A673 (cell line): ENCODE results near the gene TCTN3. TPM values are rescaled to one million over a fixed set of nuclear protein-coding genes. Genes with fewer than 3 reads are reported as not detected.

ENCODE experiments used
- BruUV-seq: library from RNA; stranded (reverse); fragments of 400-500 nt; replicated peaks from 2 replicates; lab custom pipeline; 2021; lab: Mats Ljungman, UMichigan
- CTCF ChIA-PET: fragments of 300-600 bp; sonication (Branson Sonifier 250); formaldehyde crosslinking; loops from one replicate; lab custom pipeline; 2022; ENCODE audit warnings: antibody characterized with exemption; lab: Charles Lee
- POLR2A ChIA-PET: fragments of 300-600 bp; sonication (Branson Sonifier 250); formaldehyde crosslinking; loops from one replicate; lab custom pipeline; 2022; ENCODE audit warnings: antibody characterized with exemption; ENCODE audit not compliant: low non-redundant PET; lab: Charles Lee
- DNase-seq: peaks from one replicate; pipeline ENCODE4 v3.0.0-alpha.2; 2015; ENCODE audit warnings: low spot score
- H3K27ac ChIP-seq: fragments of 200-600 bp; sonication (generic); 2 replicates; pipeline ENCODE4 v1.5.1; 2016; ENCODE audit warnings: mixed run types, low read depth, mild to moderate bottlenecking, mixed read lengths, antibody characterized with exemption, low read length; ENCODE audit not compliant: poor library complexity, severe bottlenecking
- H3K27me3 ChIP-seq: fragments of 200-600 bp; sonication (generic); replicated peaks from 2 replicates; pipeline ENCODE4 v1.6.1; 2017; ENCODE audit warnings: mixed run types, low read depth, mild to moderate bottlenecking, mixed read lengths, antibody characterized with exemption, low read length; ENCODE audit not compliant: insufficient read depth, poor library complexity
- H3K36me3 ChIP-seq: fragments of 200-600 bp; sonication (generic); 2 replicates; pipeline ENCODE4 v1.6.1; 2016; ENCODE audit warnings: mixed run types, mild to moderate bottlenecking, mixed read lengths, antibody characterized with exemption, low read length; ENCODE audit not compliant: insufficient read depth, poor library complexity, severe bottlenecking
- H3K4me1 ChIP-seq: fragments of 200-600 bp; sonication (generic); 2 replicates; pipeline ENCODE4 v1.6.1; 2017; ENCODE audit warnings: mixed run types, mild to moderate bottlenecking, mixed read lengths, antibody characterized with exemption, low read length; ENCODE audit not compliant: insufficient read depth, poor library complexity, severe bottlenecking
- H3K4me3 ChIP-seq: fragments of 200-600 bp; sonication (generic); 2 replicates; pipeline ENCODE4 v1.5.1; 2016; ENCODE audit warnings: low read depth, mixed run types, mild to moderate bottlenecking, mixed read lengths, low read length; ENCODE audit not compliant: poor library complexity, severe bottlenecking
- H3K9me3 ChIP-seq: fragments of 200-600 bp; sonication (generic); 2 replicates; pipeline ENCODE4 v1.6.1; 2016; ENCODE audit warnings: mixed run types, low read depth, mild to moderate bottlenecking, mixed read lengths, antibody characterized with exemption, low read length; ENCODE audit not compliant: poor library complexity, severe bottlenecking
- EZH2 ChIP-seq: fragments of 200-600 bp; sonication (generic); IDR thresholded peaks from 2 replicates; pipeline ENCODE4 v1.6.1; 2017; ENCODE audit warnings: borderline replicate concordance, low read depth, mild to moderate bottlenecking, mixed read lengths, antibody characterized with exemption, low read length; ENCODE audit not compliant: poor library complexity, severe bottlenecking
- intact Hi-C: fragments of 100-400 bp; cut with micrococcal nuclease; formaldehyde crosslinking; loops from one replicate; pipeline ENCODE4 v1.10.0; 2022; ENCODE audit not compliant: unreplicated experiment
- total RNA-seq: library from RNA; stranded (reverse); gene quantifications from 2 replicates; pipeline ENCODE4 v1.2.3, GENCODE V29; 2021
- TF ChIP-seq, protein P1 (sequence below): fragments of 300-800, 200-600 bp; sonication (generic); conservative IDR thresholded peaks from 2 replicates; pipeline ENCODE4 v1.5.1; 2017; ENCODE audit warnings: low read depth, mild to moderate bottlenecking, antibody characterized with exemption, low read length, moderate library complexity, mixed read lengths

TCTN3 gene
- total RNA-seq, 1 experiment from 2014 or later, result 42.5 TPM

GRCh38 chr10:95691281-95691680 is 2.4 kb downstream of the TCTN3 start:
- H3K4me1 ChIP-seq, result peaks cover 10% of the 10 kb centered on the region
- no peaks in the 10 kb centered on the region for H3K27me3 ChIP-seq
- POLR2A ChIA-PET, result no interaction called here
- no peak for DNase-seq
- H3K4me3 ChIP-seq, result no peak overlapping the region
- intact Hi-C loops, result loop anchor here (5.0 kb wide), 1 partner anchor 216 kb away; the partner anchor contains the start of gene CC2D2B
- H3K9me3 ChIP-seq, result no peaks in the 10 kb centered on the region
- TF ChIP-seq, protein P1, sequence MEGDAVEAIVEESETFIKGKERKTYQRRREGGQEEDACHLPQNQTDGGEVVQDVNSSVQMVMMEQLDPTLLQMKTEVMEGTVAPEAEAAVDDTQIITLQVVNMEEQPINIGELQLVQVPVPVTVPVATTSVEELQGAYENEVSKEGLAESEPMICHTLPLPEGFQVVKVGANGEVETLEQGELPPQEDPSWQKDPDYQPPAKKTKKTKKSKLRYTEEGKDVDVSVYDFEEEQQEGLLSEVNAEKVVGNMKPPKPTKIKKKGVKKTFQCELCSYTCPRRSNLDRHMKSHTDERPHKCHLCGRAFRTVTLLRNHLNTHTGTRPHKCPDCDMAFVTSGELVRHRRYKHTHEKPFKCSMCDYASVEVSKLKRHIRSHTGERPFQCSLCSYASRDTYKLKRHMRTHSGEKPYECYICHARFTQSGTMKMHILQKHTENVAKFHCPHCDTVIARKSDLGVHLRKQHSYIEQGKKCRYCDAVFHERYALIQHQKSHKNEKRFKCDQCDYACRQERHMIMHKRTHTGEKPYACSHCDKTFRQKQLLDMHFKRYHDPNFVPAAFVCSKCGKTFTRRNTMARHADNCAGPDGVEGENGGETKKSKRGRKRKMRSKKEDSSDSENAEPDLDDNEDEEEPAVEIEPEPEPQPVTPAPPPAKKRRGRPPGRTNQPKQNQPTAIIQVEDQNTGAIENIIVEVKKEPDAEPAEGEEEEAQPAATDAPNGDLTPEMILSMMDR, result no peak
- no peak for TF ChIP-seq EZH2
- H3K27ac ChIP-seq, result no peak overlapping the region
- no TSS peak for BruUV-seq
- peaks cover 48% of the 10 kb centered on the region for H3K36me3 ChIP-seq
- CTCF ChIA-PET, result no interaction called here

DNA sequence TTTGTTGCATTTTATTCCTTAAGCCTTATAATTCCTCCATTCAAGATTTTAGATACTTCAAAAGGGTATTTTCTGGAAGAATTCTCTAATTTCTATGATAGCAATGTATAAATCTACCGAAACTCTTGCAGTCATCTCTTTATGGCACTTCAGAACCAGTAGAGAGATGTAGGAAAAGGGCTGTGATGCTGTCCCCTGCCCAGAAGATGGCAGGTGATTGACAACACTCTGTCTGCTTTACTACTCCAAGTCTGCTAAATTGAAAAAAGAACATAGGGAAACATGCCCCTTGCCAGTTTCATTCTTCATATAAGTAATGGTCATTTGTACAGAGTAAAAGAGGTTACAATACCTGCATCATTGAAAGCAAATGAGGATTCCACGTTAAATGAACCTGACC is 5.1 kb downstream of the TCTN3 start:
- CTCF ChIA-PET, result no interaction called here

GRCh38 chr10:95683966-95684365 is 9.8 kb downstream of the TCTN3 start:
- intact Hi-C loops, result no loop called here
- Histone ChIP-seq H3K4me1 (no peaks in the 10 kb centered on the region), H3K36me3 (peaks cover 75% of the 10 kb centered on the region), H3K27me3 (no peaks in the 10 kb centered on the region), H3K27ac (no peak overlapping the region), H3K4me3 (no peak overlapping the region), H3K9me3 (no peaks in the 10 kb centered on the region)
- POLR2A ChIA-PET, result no interaction called here
- CTCF ChIA-PET, result no interaction called here
- DNase-seq, result no peak
- TF ChIP-seq, protein P1, result no peak
- TF ChIP-seq EZH2, result no peak
- no TSS peak for BruUV-seq

More for the DNA sequence above, 5.1 kb downstream of the TCTN3 start:
- intact Hi-C loops, result no loop called here
- BruUV-seq, result no TSS peak
- Histone ChIP-seq H3K9me3 (no peaks in the 10 kb centered on the region), H3K36me3 (peaks cover 69% of the 10 kb centered on the region), H3K4me1 (peaks cover 10% of the 10 kb centered on the region), H3K4me3 (no peak overlapping the region), H3K27me3 (no peaks in the 10 kb centered on the region), H3K27ac (no peak overlapping the region)
- no peak for DNase-seq
- TF ChIP-seq EZH2, result no peak
- TF ChIP-seq, protein P1, result no peak
- POLR2A ChIA-PET, result no interaction called here
